ENCODE data around the gene NME5.

GRCh38 chr5:138107213-138107612 lies 32.0 kb downstream of the NME5 start:
- TF ChIP-seq, protein P1, sequence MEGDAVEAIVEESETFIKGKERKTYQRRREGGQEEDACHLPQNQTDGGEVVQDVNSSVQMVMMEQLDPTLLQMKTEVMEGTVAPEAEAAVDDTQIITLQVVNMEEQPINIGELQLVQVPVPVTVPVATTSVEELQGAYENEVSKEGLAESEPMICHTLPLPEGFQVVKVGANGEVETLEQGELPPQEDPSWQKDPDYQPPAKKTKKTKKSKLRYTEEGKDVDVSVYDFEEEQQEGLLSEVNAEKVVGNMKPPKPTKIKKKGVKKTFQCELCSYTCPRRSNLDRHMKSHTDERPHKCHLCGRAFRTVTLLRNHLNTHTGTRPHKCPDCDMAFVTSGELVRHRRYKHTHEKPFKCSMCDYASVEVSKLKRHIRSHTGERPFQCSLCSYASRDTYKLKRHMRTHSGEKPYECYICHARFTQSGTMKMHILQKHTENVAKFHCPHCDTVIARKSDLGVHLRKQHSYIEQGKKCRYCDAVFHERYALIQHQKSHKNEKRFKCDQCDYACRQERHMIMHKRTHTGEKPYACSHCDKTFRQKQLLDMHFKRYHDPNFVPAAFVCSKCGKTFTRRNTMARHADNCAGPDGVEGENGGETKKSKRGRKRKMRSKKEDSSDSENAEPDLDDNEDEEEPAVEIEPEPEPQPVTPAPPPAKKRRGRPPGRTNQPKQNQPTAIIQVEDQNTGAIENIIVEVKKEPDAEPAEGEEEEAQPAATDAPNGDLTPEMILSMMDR (IDR thresholded peaks at IDR 0.05), result no peak
- no peak for TF ChIP-seq POLR2A (IDR thresholded peaks at IDR 0.05)

All from sigmoid colon (tissue), 3 donors.